ENCODE data around the gene OTUD3. TPM values are rescaled to one million over a fixed set of nuclear protein-coding genes. Genes with fewer than 3 reads are reported as not detected.
"Not testable (repeated sequence)": the region's sequence is repeated elsewhere in the genome, so short reads cannot be mapped to it uniquely, and the experiment has no call there.

Gene OTUD3
- polyA plus RNA-seq, 1 donor (not counting 4 experiments of a cell fraction or from before 2014, with no cell fraction given), result 7.0 TPM

- Histone ChIP-seq H3K4me1 (ENCODE audit: control insufficient read depth, extremely low read depth, insufficient read depth, low read length) (no peaks in the 10 kb centered on the region), H4K20me1 (ENCODE audit: control insufficient read depth, extremely low read depth, insufficient read depth, low read length) (no peaks in the 10 kb centered on the region), H3K9ac (ENCODE audit: control insufficient read depth, extremely low read depth, insufficient read depth, low read length) (no peak overlapping the region), H3K4me2 (ENCODE audit: control insufficient read depth, extremely low read depth, insufficient read depth, low read depth, low read length) (no peak overlapping the region), H3K36me3 (ENCODE audit: control insufficient read depth in 2 of 2, extremely low read depth in 1 of 2, insufficient read depth in 2 of 2, low read length in 2 of 2) (no peaks in the 10 kb centered on the region), H2AFZ (ENCODE audit: control insufficient read depth, low read length) (no peak overlapping the region), H3K9me3 (ENCODE audit: control insufficient read depth, low read depth, low read length) (no peaks in the 10 kb centered on the region), H3K27me3 (ENCODE audit: control insufficient read depth, extremely low read depth, insufficient read depth, low read length) (peaks cover 3% of the 10 kb centered on the region), H3K79me2 (ENCODE audit: control insufficient read depth, insufficient read depth, low read length) (no peaks in the 10 kb centered on the region), H3K27ac (ENCODE audit: control insufficient read depth, insufficient read depth, low read length) (no peak overlapping the region), H3K4me3 (ENCODE audit: control insufficient read depth in 2 of 3, extremely low read depth in 1 of 3, insufficient read depth in 2 of 3, low read depth in 1 of 3, low read length in 3 of 3) (no peak overlapping the region), H3K9me1 (ENCODE audit: control insufficient read depth, extremely low read depth, insufficient read depth, low read length) (no peaks in the 10 kb centered on the region)
- no peak for FAIRE-seq
- dilution Hi-C loops (cut with MboI; ENCODE audit: extremely low pct_ligation_motif_present, low sequenced_read_pairs), result no loop called here
- no peak for DNase-seq (ENCODE audit: low read depth, low spot score)
- no peak for TF ChIP-seq CTCF (optimal IDR thresholded peaks at IDR 0.05 in 1 of 3, IDR thresholded peaks at IDR 0.05 in 1 of 3, conservative IDR thresholded peaks at IDR 0.05 in 1 of 3; ENCODE audit: extremely low read depth in 1 of 3, insufficient read depth in 2 of 3, low read length in 3 of 3)
- no peak for TF ChIP-seq EZH2 (IDR thresholded peaks at IDR 0.05; ENCODE audit: low read length)
Measured at GRCh38 chr1:19846338-19846737, 35.9 kb upstream of the OTUD3 start.

- H3K4me3 ChIP-seq (ENCODE audit: control insufficient read depth in 2 of 3, extremely low read depth in 1 of 3, insufficient read depth in 2 of 3, low read depth in 1 of 3, low read length in 3 of 3); H3K36me3 ChIP-seq (ENCODE audit: control insufficient read depth in 2 of 2, extremely low read depth in 1 of 2, insufficient read depth in 2 of 2, low read length in 2 of 2); H3K4me1 ChIP-seq (ENCODE audit: control insufficient read depth, extremely low read depth, insufficient read depth, low read length); H4K20me1 ChIP-seq (ENCODE audit: control insufficient read depth, extremely low read depth, insufficient read depth, low read length); dilution Hi-C loops (cut with MboI; ENCODE audit: extremely low pct_ligation_motif_present, low sequenced_read_pairs); H3K9me1 ChIP-seq (ENCODE audit: control insufficient read depth, extremely low read depth, insufficient read depth, low read length); FAIRE-seq; H2AFZ ChIP-seq (ENCODE audit: control insufficient read depth, low read length); H3K9me3 ChIP-seq (ENCODE audit: control insufficient read depth, low read depth, low read length); H3K27me3 ChIP-seq (ENCODE audit: control insufficient read depth, extremely low read depth, insufficient read depth, low read length); H3K9ac ChIP-seq (ENCODE audit: control insufficient read depth, extremely low read depth, insufficient read depth, low read length); H3K79me2 ChIP-seq (ENCODE audit: control insufficient read depth, insufficient read depth, low read length); H3K27ac ChIP-seq (ENCODE audit: control insufficient read depth, insufficient read depth, low read length); H3K4me2 ChIP-seq (ENCODE audit: control insufficient read depth, extremely low read depth, insufficient read depth, low read depth, low read length); DNase-seq (ENCODE audit: low read depth, low spot score): not testable (repeated sequence)
Measured at GRCh38 chr1:19847334-19847733, 34.9 kb upstream of the OTUD3 start.

- H3K9ac ChIP-seq (ENCODE audit: control insufficient read depth, extremely low read depth, insufficient read depth, low read length); DNase-seq (ENCODE audit: low read depth, low spot score); dilution Hi-C loops (cut with MboI; ENCODE audit: extremely low pct_ligation_motif_present, low sequenced_read_pairs); H3K27ac ChIP-seq (ENCODE audit: control insufficient read depth, insufficient read depth, low read length); H3K27me3 ChIP-seq (ENCODE audit: control insufficient read depth, extremely low read depth, insufficient read depth, low read length); H4K20me1 ChIP-seq (ENCODE audit: control insufficient read depth, extremely low read depth, insufficient read depth, low read length); FAIRE-seq; H3K4me2 ChIP-seq (ENCODE audit: control insufficient read depth, extremely low read depth, insufficient read depth, low read depth, low read length); H3K9me1 ChIP-seq (ENCODE audit: control insufficient read depth, extremely low read depth, insufficient read depth, low read length); H2AFZ ChIP-seq (ENCODE audit: control insufficient read depth, low read length); H3K4me1 ChIP-seq (ENCODE audit: control insufficient read depth, extremely low read depth, insufficient read depth, low read length); H3K9me3 ChIP-seq (ENCODE audit: control insufficient read depth, low read depth, low read length); H3K36me3 ChIP-seq (ENCODE audit: control insufficient read depth in 2 of 2, extremely low read depth in 1 of 2, insufficient read depth in 2 of 2, low read length in 2 of 2); H3K79me2 ChIP-seq (ENCODE audit: control insufficient read depth, insufficient read depth, low read length); H3K4me3 ChIP-seq (ENCODE audit: control insufficient read depth in 2 of 3, extremely low read depth in 1 of 3, insufficient read depth in 2 of 3, low read depth in 1 of 3, low read length in 3 of 3): not testable (repeated sequence)
Measured at GRCh38 chr1:19849307-19849706, 32.9 kb upstream of the OTUD3 start.

Data from keratinocyte (primary cell).